Measurements from ENCODE around the gene ZNF451. TPM values are rescaled to one million over a fixed set of nuclear protein-coding genes. Genes with fewer than 3 reads are reported as not detected.

Gene ZNF451
- polyA plus RNA-seq, 1 of the 3 experiments (the other 2 are of a cell fraction): 8.5 TPM

GRCh38 chr6:57143690-57144089 lies 53.7 kb downstream of the ZNF451 start:
- H3K79me2 ChIP-seq (ENCODE audit: insufficient read depth): peaks cover 4% of the 10 kb centered on the region; the same call in 1 of the 2 replicates
- H3K27me3 ChIP-seq (ENCODE audit: insufficient read depth): no peaks in the 10 kb centered on the region
- H3K9me3 ChIP-seq: no peaks in the 10 kb centered on the region
- no peak overlapping the region for H3K4me3 ChIP-seq (ENCODE audit: low read depth in 2 of 2, low read length in 1 of 2)
- H4K20me1 ChIP-seq (ENCODE audit: insufficient read depth): no peaks in the 10 kb centered on the region
- H3K27ac ChIP-seq (ENCODE audit: low read depth in 2 of 2, low read length in 1 of 2): no peak overlapping the region
- H3K4me1 ChIP-seq (ENCODE audit: control insufficient read depth in 1 of 2, insufficient read depth in 2 of 2, low read depth in 1 of 2, low read length in 1 of 2): no peaks in the 10 kb centered on the region
- WGBS (ENCODE audit: low lambda C conversion rate): 100% methylated on average over 1 of the region's 1 CpG
- H3K4me2 ChIP-seq: no peak overlapping the region
- TF ChIP-seq TEAD4 (IDR thresholded peaks at IDR 0.05; ENCODE audit: borderline replicate concordance, insufficient read depth): no peak
- TF ChIP-seq, protein P1, sequence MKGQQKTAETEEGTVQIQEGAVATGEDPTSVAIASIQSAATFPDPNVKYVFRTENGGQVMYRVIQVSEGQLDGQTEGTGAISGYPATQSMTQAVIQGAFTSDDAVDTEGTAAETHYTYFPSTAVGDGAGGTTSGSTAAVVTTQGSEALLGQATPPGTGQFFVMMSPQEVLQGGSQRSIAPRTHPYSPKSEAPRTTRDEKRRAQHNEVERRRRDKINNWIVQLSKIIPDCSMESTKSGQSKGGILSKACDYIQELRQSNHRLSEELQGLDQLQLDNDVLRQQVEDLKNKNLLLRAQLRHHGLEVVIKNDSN (IDR thresholded peaks at IDR 0.05; ENCODE audit: borderline replicate concordance, low read depth): no peak
- TF ChIP-seq, protein P2, sequence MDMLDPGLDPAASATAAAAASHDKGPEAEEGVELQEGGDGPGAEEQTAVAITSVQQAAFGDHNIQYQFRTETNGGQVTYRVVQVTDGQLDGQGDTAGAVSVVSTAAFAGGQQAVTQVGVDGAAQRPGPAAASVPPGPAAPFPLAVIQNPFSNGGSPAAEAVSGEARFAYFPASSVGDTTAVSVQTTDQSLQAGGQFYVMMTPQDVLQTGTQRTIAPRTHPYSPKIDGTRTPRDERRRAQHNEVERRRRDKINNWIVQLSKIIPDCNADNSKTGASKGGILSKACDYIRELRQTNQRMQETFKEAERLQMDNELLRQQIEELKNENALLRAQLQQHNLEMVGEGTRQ (IDR thresholded peaks at IDR 0.05; ENCODE audit: borderline replicate concordance, low read depth, low read length): no peak
- no peak for TF ChIP-seq FOSL2 (IDR thresholded peaks at IDR 0.05; ENCODE audit: borderline replicate concordance, low read depth)
- TF ChIP-seq CHD2 (IDR thresholded peaks at IDR 0.05; ENCODE audit: low read length, partially characterized antibody): no peak
- no peak for TF ChIP-seq POLR2AphosphoS5 (IDR thresholded peaks at IDR 0.05; ENCODE audit: low read depth, low read length)
- TF ChIP-seq RFX5 (IDR thresholded peaks at IDR 0.05; ENCODE audit: low read length): no peak
- TF ChIP-seq JUND (IDR thresholded peaks at IDR 0.05): no peak
- no peak for TF ChIP-seq MAX (IDR thresholded peaks at IDR 0.05; ENCODE audit: low read depth)
- TF ChIP-seq RCOR1 (IDR thresholded peaks at IDR 0.05; ENCODE audit: low read length): no peak
- TF ChIP-seq FOXM1 (IDR thresholded peaks at IDR 0.05; ENCODE audit: low read depth): no peak
- TF ChIP-seq TAF1 (IDR thresholded peaks at IDR 0.05; ENCODE audit: borderline replicate concordance, low read depth, low read length): no peak
- no peak for TF ChIP-seq MEF2A (IDR thresholded peaks at IDR 0.05; ENCODE audit: borderline replicate concordance, low read depth)
- no peak for TF ChIP-seq EZH2phosphoT487 (IDR thresholded peaks at IDR 0.05; ENCODE audit: borderline replicate concordance, low read depth)
- TF ChIP-seq YY1 (IDR thresholded peaks at IDR 0.05; ENCODE audit: low read depth): no peak
- H2AFZ ChIP-seq (ENCODE audit: low read depth): no peak overlapping the region
- no peaks in the 10 kb centered on the region for H3K9me2 ChIP-seq
- peaks cover 34 to 59% of the 10 kb centered on the region in 2 experiments for H3K36me3 ChIP-seq (replicated peaks in 1 of 2; ENCODE audit: control insufficient read depth in 1 of 2, insufficient read depth in 2 of 2, low read length in 1 of 2)
- DNase-seq: no peak
- ChIA-PET CTCF (no interaction called here), POLR2A (no interaction called here)
- no peak overlapping the region for H3K9ac ChIP-seq
- H3F3A ChIP-seq (replicated peaks; ENCODE audit: insufficient read depth): peaks cover 22% of the 10 kb centered on the region

GRCh38 chr6:57147401-57147800 lies 57.4 kb downstream of the ZNF451 start:
- Histone ChIP-seq H3K9ac (no peak overlapping the region), H3K9me3 (no peaks in the 10 kb centered on the region), H3K4me2 (no peak overlapping the region), H3K79me2 (ENCODE audit: insufficient read depth) (peaks cover 4% of the 10 kb centered on the region; the same call in 1 of the 2 replicates), H3K4me1 (ENCODE audit: control insufficient read depth in 1 of 2, insufficient read depth in 2 of 2, low read depth in 1 of 2, low read length in 1 of 2) (no peaks in the 10 kb centered on the region), H3K36me3 (replicated peaks in 1 of 2; ENCODE audit: control insufficient read depth in 1 of 2, insufficient read depth in 2 of 2, low read length in 1 of 2) (peaks cover 50 to 68% of the 10 kb centered on the region in 2 experiments), H4K20me1 (ENCODE audit: insufficient read depth) (no peaks in the 10 kb centered on the region), H2AFZ (ENCODE audit: low read depth) (no peak overlapping the region), H3K4me3 (ENCODE audit: low read depth in 2 of 2, low read length in 1 of 2) (no peak overlapping the region), H3K27me3 (ENCODE audit: insufficient read depth) (no peaks in the 10 kb centered on the region), H3F3A (replicated peaks; ENCODE audit: insufficient read depth) (peaks cover 12% of the 10 kb centered on the region), H3K27ac (ENCODE audit: low read depth in 2 of 2, low read length in 1 of 2) (peak overlapping the region in 1 of 2 experiments; percentile 25; a peak in 1 of 4 replicates), H3K9me2 (no peaks in the 10 kb centered on the region)
- ChIA-PET CTCF (interaction anchor here (0.9 kb wide), 1 partner anchor 127 kb away, joined by 3 read pairs; no protein-coding TSS in a partner anchor), POLR2A (no interaction called here)
- WGBS (ENCODE audit: low lambda C conversion rate): 94% methylated on average over 5 of the region's 5 CpGs
- TF ChIP-seq, protein P3, sequence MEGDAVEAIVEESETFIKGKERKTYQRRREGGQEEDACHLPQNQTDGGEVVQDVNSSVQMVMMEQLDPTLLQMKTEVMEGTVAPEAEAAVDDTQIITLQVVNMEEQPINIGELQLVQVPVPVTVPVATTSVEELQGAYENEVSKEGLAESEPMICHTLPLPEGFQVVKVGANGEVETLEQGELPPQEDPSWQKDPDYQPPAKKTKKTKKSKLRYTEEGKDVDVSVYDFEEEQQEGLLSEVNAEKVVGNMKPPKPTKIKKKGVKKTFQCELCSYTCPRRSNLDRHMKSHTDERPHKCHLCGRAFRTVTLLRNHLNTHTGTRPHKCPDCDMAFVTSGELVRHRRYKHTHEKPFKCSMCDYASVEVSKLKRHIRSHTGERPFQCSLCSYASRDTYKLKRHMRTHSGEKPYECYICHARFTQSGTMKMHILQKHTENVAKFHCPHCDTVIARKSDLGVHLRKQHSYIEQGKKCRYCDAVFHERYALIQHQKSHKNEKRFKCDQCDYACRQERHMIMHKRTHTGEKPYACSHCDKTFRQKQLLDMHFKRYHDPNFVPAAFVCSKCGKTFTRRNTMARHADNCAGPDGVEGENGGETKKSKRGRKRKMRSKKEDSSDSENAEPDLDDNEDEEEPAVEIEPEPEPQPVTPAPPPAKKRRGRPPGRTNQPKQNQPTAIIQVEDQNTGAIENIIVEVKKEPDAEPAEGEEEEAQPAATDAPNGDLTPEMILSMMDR (IDR thresholded peaks at IDR 0.05): no peak
- TF ChIP-seq TEAD4 (IDR thresholded peaks at IDR 0.05; ENCODE audit: borderline replicate concordance, insufficient read depth): no peak
- TF ChIP-seq, protein P1 (IDR thresholded peaks at IDR 0.05; ENCODE audit: borderline replicate concordance, low read depth): no peak
- DNase-seq: no peak
